GM06990 (cell line): ENCODE measurements around the gene TIFAB.

ENCODE experiments used
- DNase-seq: peaks from one replicate; pipeline ENCODE4 v3.0.0-alpha.2; 2011; ENCODE audit not compliant: insufficient read length; ENCODE audit errors: extremely low read depth
- H3K27me3 ChIP-seq: replicated peaks from 2 replicates; pipeline ENCODE4 v1.6.0; 2011; ENCODE audit warnings: low read length; ENCODE audit not compliant: control insufficient read depth, insufficient read depth
- H3K36me3 ChIP-seq: 2 replicates; pipeline ENCODE4 v1.5.1; 2011; ENCODE audit warnings: low read length; ENCODE audit not compliant: control insufficient read depth, insufficient read depth
- H3K4me3 ChIP-seq: replicated peaks from 2 replicates; pipeline ENCODE4 v1.5.1; 2011; ENCODE audit warnings: low read depth, mild to moderate bottlenecking, control low read depth, low read length
- TF ChIP-seq, protein P1 (sequence below): IDR thresholded peaks from 2 replicates; pipeline ENCODE4 v1.5.1; 2011; ENCODE audit warnings: low read length, control low read depth, mild to moderate bottlenecking, inconsistent platforms; ENCODE audit not compliant: insufficient read depth, poor library complexity, severe bottlenecking

Gene TIFAB

DNA sequence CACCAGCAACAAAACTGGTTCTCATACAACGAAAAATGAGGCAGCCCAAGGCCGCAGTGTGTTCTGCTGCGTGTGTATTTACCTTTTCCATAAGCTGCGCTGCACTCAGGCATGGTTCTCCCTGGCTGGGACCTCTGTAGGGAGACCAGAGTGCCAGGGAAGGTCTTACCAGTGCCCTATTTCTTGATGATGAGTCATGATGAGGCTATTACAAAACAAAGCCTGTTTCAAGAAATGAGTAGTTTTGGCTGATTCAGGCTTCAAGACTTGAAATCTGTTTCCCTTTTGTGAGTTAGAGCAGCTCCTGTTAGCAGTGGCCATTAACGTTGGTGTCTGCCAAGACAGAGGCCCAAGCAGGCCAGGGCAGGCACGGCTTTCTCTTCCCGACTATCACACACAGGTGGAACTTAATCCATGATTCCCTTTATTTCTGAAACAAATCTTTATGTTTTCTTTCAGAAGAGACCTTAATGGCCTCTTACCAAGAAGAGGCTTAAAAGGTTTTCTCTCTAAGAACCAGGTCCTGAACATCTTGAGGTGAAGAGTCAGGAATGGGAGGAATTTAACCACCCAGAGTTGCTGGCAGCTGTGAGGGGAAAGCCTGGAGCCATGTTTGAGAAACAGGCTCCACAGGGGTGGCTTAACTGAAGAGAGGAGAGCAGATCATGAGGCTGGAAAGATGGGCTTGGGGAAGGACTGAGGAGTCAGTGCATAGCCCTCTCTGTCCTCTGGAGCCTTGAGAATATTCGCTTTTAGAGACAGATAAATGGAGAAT, 41.4 kb upstream of the TIFAB start:
- peaks cover 6% of the 10 kb centered on the region for H3K27me3 ChIP-seq

DNA sequence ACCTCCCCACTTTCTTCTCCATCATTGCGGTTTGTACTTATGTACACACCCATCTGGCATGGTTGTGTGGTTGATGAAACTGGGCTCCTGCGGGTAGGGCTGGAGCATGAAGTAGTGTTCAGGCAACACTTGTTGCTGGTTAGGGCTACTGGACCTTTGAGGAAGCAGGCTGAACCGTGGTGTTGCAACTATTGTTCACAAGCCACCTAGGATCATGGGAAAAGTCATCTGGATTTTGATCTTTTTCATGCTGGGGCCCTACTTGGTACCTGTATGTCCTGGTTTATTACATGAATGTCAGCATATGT, 40.1 kb upstream of the TIFAB start:
- TF ChIP-seq, protein P1, sequence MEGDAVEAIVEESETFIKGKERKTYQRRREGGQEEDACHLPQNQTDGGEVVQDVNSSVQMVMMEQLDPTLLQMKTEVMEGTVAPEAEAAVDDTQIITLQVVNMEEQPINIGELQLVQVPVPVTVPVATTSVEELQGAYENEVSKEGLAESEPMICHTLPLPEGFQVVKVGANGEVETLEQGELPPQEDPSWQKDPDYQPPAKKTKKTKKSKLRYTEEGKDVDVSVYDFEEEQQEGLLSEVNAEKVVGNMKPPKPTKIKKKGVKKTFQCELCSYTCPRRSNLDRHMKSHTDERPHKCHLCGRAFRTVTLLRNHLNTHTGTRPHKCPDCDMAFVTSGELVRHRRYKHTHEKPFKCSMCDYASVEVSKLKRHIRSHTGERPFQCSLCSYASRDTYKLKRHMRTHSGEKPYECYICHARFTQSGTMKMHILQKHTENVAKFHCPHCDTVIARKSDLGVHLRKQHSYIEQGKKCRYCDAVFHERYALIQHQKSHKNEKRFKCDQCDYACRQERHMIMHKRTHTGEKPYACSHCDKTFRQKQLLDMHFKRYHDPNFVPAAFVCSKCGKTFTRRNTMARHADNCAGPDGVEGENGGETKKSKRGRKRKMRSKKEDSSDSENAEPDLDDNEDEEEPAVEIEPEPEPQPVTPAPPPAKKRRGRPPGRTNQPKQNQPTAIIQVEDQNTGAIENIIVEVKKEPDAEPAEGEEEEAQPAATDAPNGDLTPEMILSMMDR = no peak
- no peak for DNase-seq
- Histone ChIP-seq H3K4me3 (no peak overlapping the region), H3K27me3 (peaks cover 6% of the 10 kb centered on the region), H3K36me3 (no peaks in the 10 kb centered on the region)

More for the DNA sequence above, 41.4 kb upstream of the TIFAB start:
- Histone ChIP-seq H3K4me3 (no peak overlapping the region), H3K36me3 (no peaks in the 10 kb centered on the region)
- no peak for DNase-seq
- TF ChIP-seq, protein P1 = no peak

DNA sequence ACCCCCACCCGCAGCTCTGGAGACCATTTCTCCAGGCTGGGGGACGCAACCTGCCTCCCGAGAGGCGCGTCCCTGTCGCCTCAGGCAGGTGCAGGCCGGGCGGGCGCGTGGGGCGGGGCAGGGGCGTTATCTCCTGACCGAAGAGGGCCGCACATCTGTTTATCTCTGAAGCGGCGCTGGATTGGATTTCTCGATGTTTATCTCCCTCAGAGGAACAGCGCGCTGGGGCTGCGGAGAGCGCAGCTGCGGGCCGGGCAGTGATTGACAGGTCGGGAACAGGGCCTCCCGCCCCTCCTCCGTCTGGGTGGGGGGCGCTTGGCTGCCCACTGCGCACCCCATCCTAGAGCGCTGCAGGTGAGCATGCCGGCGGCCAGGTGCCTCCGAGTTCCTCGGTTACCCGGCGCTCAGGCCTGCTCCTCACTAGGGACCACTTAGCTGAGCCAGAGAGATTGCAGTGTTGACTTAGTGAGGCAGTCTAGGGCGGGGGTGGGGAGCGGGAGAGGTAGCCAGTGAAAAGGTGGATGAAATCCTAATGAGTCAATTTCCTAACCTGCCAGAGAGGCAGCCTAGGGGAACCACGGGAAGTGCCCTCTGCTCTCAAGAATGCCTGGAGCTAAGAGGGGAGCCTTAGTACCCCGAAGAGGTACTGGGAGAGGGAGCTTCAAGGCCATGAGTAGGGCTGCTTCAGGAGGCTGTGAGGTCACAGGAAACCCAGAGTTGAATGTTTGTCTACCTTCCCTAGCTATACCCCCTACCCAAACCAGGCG, 39.6 kb upstream of the TIFAB start:
- Histone ChIP-seq H3K36me3 (no peaks in the 10 kb centered on the region), H3K27me3 (peaks cover 6% of the 10 kb centered on the region), H3K4me3 (no peak overlapping the region)
- no peak for DNase-seq
- TF ChIP-seq, protein P1 = no peak

DNA sequence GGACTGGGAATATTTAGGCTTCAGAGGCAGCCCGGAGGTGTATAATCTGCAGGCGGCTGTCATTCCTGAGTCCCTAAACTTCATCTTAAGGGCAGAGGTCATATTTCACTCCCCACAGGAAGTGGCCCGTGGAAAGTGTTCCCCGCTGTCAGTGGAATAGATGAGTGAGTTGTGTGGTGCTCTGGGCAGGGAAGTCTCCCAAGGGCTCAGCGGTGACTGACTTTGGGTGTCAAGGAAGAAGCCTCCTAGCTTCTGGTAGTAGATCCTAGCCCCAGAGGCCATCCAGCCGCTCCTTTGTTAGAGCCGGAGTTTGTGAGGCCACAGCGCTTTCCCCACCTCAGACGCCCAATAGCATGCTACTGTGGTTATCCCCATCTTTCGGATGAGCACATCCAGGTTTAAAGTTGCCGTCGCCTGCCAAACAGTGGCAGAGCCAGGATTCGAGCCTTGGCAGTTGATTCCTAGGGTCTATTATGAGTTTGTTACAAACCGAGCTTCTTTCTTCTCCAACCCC, 38.9 kb upstream of the TIFAB start:
- TF ChIP-seq, protein P1 = no peak
- Histone ChIP-seq H3K4me3 (no peak overlapping the region), H3K27me3 (peaks cover 10% of the 10 kb centered on the region), H3K36me3 (no peaks in the 10 kb centered on the region)
- no peak for DNase-seq

DNA sequence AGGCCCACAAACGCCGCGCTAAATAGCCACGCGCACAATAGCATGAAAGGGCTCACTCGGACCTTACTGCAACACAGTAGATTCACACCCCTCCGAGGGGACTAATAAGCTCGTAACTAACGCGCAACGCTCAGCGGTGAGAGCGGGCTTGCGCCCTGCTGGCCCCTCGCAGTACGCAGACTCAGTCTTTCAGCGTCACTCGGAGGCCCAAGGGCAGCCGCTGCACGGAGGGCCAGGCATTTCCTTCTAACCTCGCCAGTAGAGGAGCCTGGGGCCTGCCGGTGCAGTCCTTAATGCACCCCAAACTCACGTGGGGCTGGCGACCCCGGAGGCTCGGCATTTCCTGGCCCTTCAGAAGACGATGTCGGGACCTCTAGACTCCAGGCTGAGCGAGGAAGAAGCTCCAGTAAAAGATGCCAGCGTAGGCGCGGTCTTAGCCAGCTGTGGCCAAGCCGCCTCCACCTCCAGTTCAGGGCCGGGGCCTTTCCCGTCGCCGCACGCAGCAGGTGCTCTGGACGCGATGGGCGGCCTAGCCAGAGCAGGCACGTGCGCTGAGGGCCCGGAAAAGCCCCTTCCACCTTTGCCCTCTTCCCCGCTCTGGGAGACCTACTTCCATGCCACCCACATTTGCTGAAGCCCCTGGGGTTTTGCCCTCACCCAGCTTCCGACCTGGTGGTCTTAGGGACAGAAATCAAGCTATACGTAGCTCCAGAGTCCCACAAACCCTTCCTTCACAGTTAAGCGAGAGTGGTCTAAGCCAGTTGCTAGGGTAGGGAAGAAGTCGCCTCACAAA, 38.3 kb upstream of the TIFAB start:
- DNase-seq = no peak
- Histone ChIP-seq H3K36me3 (no peaks in the 10 kb centered on the region), H3K27me3 (peaks cover 10% of the 10 kb centered on the region), H3K4me3 (no peak overlapping the region)
- TF ChIP-seq, protein P1 = no peak
